Prostate gland (tissue), 2 donors: ENCODE data around the gene ADPRHL1.

ENCODE experiments used
- POLR2A ChIP-seq: fragments of 450-650 bp; IDR thresholded peaks from one replicate; pipeline ENCODE4 v1.6.1; 2016; ENCODE audit warnings: antibody characterized with exemption, mild to moderate bottlenecking
- POLR2AphosphoS5 ChIP-seq: sonication (generic); formaldehyde crosslinking; IDR thresholded peaks from one replicate; pipeline ENCODE4 v1.6.1; 2017; ENCODE audit warnings: antibody characterized with exemption
- TF ChIP-seq, protein P1 (sequence below), 4 experiments: fragments of 200-600 bp in 2 of 4; fragments of 450-650 bp in 2 of 4; sonication (generic) in 2 of 4; IDR thresholded peaks; 1 replicate in 3 of 4; 2 replicates in 1 of 4; pipeline ENCODE4 v1.5.1; 2016 to 2019; ENCODE audit warnings: antibody characterized with exemption in 4 of 4, mild to moderate bottlenecking in 2 of 4, moderate library complexity in 2 of 4

DNA sequence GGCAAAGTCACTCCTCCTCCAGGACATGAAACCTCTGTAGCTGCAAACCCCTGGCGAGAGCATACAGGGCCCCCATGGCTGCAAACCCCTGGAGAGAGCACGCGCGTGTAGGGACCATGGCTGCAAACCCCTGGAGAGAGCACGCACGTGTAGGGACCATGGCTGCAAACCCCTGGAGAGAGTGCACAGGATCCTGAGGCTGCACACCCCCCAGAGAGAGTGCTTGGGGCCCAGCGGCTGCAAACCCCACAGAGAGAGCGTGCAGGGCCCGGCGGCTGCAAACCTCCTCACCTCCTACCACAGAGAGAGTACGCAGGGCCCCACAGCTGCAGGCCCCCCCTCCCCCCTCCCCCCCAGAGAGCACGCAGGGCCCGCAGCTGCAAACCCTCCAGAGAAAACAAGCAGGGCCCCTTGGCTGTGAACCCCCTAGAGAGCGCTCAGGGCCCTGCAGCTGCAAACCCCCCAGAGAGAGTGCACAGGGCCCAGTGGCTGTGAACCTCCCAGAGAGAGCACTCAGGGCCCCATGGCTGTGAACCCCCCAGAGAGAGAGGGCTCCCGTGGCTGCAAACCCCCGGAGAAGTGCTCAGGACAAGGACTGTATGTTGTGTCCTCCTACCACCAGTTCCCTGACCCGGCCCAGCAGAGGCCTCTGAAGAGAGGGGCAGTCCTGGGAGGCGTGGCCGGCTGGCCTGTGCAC lies 7.3 kb downstream of the ADPRHL1 start:
- TF ChIP-seq, protein P1, sequence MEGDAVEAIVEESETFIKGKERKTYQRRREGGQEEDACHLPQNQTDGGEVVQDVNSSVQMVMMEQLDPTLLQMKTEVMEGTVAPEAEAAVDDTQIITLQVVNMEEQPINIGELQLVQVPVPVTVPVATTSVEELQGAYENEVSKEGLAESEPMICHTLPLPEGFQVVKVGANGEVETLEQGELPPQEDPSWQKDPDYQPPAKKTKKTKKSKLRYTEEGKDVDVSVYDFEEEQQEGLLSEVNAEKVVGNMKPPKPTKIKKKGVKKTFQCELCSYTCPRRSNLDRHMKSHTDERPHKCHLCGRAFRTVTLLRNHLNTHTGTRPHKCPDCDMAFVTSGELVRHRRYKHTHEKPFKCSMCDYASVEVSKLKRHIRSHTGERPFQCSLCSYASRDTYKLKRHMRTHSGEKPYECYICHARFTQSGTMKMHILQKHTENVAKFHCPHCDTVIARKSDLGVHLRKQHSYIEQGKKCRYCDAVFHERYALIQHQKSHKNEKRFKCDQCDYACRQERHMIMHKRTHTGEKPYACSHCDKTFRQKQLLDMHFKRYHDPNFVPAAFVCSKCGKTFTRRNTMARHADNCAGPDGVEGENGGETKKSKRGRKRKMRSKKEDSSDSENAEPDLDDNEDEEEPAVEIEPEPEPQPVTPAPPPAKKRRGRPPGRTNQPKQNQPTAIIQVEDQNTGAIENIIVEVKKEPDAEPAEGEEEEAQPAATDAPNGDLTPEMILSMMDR (IDR thresholded peaks at IDR 0.05): no peak
- TF ChIP-seq POLR2AphosphoS5: no peak
- no peak for TF ChIP-seq POLR2A
